Gastroesophageal sphincter (tissue), 4 donors: ENCODE data around the gene INVS. TPM values are rescaled to one million over a fixed set of nuclear protein-coding genes. Genes with fewer than 3 reads are reported as not detected.

Experiments used
- ATAC-seq: fragments of 150-250 bp; one replicate; pipeline ENCODE4 v1.9.1; 2016; ENCODE audit warnings: mild to moderate bottlenecking, moderate library complexity
- H3K27ac ChIP-seq, 4 donors: fragments of 200-600 bp; sonication (generic) in 3 of 4; 1 replicate in 3 of 4; 2 replicates in 1 of 4; pipeline ENCODE4 v1.5.1; 2016 to 2019
- H3K27me3 ChIP-seq: fragments of 200-600 bp; sonication (generic); one replicate; pipeline ENCODE4 v1.5.1; 2019
- H3K36me3 ChIP-seq, 2 donors: fragments of 200-600 bp; sonication (generic); one replicate each; pipeline ENCODE4 v1.5.1; 2019; ENCODE audit warnings: control low read depth in 1 of 2
- H3K4me1 ChIP-seq, 3 donors: fragments of 200-600 bp; sonication (generic); 1 replicate in 2 of 3; 2 replicates in 1 of 3; pipeline ENCODE4 v1.5.1; 2016 to 2019; ENCODE audit warnings: control low read depth in 2 of 3
- H3K4me3 ChIP-seq, 2 donors: fragments of 200-600 bp; sonication (generic); one replicate each; pipeline ENCODE4 v1.5.1; 2019; ENCODE audit warnings: mild to moderate bottlenecking in 1 of 2, moderate library complexity in 1 of 2
- H3K9me3 ChIP-seq, 3 donors: fragments of 200-600 bp; sonication (generic); one replicate each; pipeline ENCODE4 v1.5.1; 2017 to 2019; ENCODE audit warnings: control low read depth in 2 of 3
- CTCF ChIP-seq, 4 experiments: fragments of 200-600 bp in 2 of 4; fragments of 450-650 bp in 2 of 4; sonication (generic) in 1 of 4; IDR thresholded peaks; one replicate each; pipeline ENCODE4 v1.5.1; 2017 to 2019; ENCODE audit warnings: antibody characterized with exemption in 4 of 4, mild to moderate bottlenecking in 2 of 4, moderate library complexity in 2 of 4
- EP300 ChIP-seq: sonication (generic); formaldehyde crosslinking; IDR thresholded peaks from one replicate; pipeline ENCODE4 v1.6.1; 2017; ENCODE audit warnings: antibody characterized with exemption, mild to moderate bottlenecking
- POLR2A ChIP-seq, 2 donors: fragments of 450-650 bp; IDR thresholded peaks; one replicate each; pipeline ENCODE4 v1.6.1; 2017; ENCODE audit warnings: antibody characterized with exemption in 2 of 2, mild to moderate bottlenecking in 2 of 2, moderate library complexity in 1 of 2
- POLR2AphosphoS5 ChIP-seq: sonication (generic); formaldehyde crosslinking; IDR thresholded peaks from one replicate; pipeline ENCODE4 v1.6.1; 2017; ENCODE audit warnings: antibody characterized with exemption
- WGBS, 2 donors: methylation state at CpG; one replicate each; pipeline ENCODE4 v1.1.5; 2018; ENCODE audit warnings: low coverage in 1 of 2; 5-methylcytosine and 5-hydroxymethylcytosine counted together
- total RNA-seq, 4 donors: library from RNA; depleted of rRNA; stranded (reverse); fragments of >200 nt; gene quantifications; one replicate each; pipeline ENCODE4 v1.1.0, GENCODE V29; 2016

The INVS gene
- total RNA-seq, 4 donors from 2014 or later: 18.3 to 35.0 (median 25.6) TPM

DNA sequence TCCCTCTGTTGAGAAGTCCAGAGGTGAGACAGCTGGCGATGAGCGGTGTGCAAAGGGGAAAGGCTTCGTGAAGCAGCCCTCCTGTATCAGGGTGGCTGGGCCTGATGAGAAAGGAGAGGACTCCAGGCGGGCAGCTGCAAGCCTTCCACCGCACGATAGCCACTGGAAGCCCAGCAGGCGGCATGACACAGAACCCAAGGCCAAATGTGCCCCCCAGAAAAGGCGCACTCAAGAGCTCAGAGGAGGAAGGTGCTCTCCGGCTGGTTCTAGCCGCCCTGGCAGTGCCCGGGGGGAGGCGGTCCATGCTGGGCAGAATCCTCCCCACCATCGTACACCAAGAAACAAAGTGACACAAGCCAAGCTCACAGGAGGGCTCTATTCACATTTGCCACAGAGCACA, 193.4 kb downstream of the INVS start:
- Histone ChIP-seq H3K27me3 (no peaks in the 10 kb centered on the region), H3K36me3 (peaks cover 4 to 100% of the 10 kb centered on the region in 2 donors), H3K27ac (no peak overlapping the region), H3K4me1 (no peaks in the 10 kb centered on the region), H3K4me3 (no peak overlapping the region), H3K9me3 (peaks cover 0 to 9% (median 0%) of the 10 kb centered on the region in 3 donors)
- TF ChIP-seq EP300 (no peak), POLR2A (IDR thresholded peaks at IDR 0.05) (no peak), CTCF (IDR thresholded peaks at IDR 0.05) (no peak), POLR2AphosphoS5 (no peak)
- 89% methylated on average over 3 of the region's 13 CpGs; no CpG with 5 or more reads in 1 of the 2 donors for WGBS, 2 donors
- no peak for ATAC-seq

DNA sequence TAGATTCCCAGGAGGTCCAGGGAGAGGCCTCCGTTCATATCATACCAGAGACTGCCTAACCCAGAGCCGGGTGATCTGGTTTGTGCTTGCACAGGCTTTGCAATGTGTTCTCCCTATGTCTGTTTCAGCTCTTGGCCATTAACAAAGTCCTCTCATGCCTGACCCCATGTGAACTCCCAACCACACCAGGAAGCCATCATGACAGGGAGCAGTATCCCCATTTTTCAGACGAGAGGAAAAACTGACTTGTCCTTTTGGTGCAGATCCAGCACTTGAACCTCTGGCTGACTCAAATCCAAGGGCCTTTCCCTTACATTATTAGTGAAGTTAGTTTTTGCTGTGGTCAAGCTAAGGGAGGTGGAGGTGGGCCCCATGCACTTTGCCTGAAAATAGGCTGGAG, 195.3 kb downstream of the INVS start:
- WGBS, 2 donors: 33 to 75% methylated on average over 1 to 3 of the region's 3 CpGs
- no peaks in the 10 kb centered on the region for H3K27me3 ChIP-seq
- H3K36me3 ChIP-seq: peaks cover 4 to 100% of the 10 kb centered on the region in 2 donors
- peaks cover 0 to 6% (median 0%) of the 10 kb centered on the region in 3 donors for H3K4me1 ChIP-seq
- TF ChIP-seq POLR2A (IDR thresholded peaks at IDR 0.05): no peak
- TF ChIP-seq CTCF (IDR thresholded peaks at IDR 0.05): no peak
- TF ChIP-seq EP300: no peak
- no peak for TF ChIP-seq POLR2AphosphoS5
- no peak for ATAC-seq
- no peaks in the 10 kb centered on the region for H3K9me3 ChIP-seq
- H3K4me3 ChIP-seq: no peak overlapping the region
- no peak overlapping the region for H3K27ac ChIP-seq

GRCh38 chr9:100294806-100295205, 195.8 kb downstream of the INVS start:
- WGBS, 2 donors: 77 to 83% methylated on average over 2 to 5 of the region's 6 CpGs
- Histone ChIP-seq H3K4me1 (peaks cover 0 to 6% (median 0%) of the 10 kb centered on the region in 3 donors), H3K36me3 (peaks cover 0 to 100% of the 10 kb centered on the region in 2 donors), H3K9me3 (no peaks in the 10 kb centered on the region), H3K27me3 (no peaks in the 10 kb centered on the region), H3K4me3 (no peak overlapping the region), H3K27ac (no peak overlapping the region)
- no peak for ATAC-seq
- no peak for TF ChIP-seq POLR2AphosphoS5
- no peak for TF ChIP-seq CTCF (IDR thresholded peaks at IDR 0.05)
- no peak for TF ChIP-seq POLR2A (IDR thresholded peaks at IDR 0.05)

DNA sequence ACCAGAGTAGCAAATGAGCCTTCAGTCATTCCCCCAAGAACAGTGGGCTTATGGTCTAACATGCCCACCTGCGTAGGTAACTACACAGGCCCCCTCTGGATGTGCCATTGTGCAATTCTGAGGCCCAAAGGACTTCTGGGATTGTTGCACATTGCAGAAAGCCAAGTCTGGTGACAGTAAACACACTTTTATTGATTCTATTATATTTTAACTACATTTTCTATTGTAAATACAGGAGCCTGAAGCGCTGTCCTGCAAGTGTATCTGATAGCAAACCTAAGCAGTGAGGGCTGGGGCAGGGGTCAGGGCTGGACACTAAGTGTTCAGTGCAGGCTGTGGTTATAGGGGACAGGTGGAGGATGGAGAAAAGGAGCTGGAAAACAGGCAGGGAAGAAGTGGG, 196.2 kb downstream of the INVS start:
- TF ChIP-seq CTCF (IDR thresholded peaks at IDR 0.05) (no peak), POLR2AphosphoS5 (no peak), EP300 (no peak), POLR2A (IDR thresholded peaks at IDR 0.05) (no peak)
- no peaks in the 10 kb centered on the region for H3K9me3 ChIP-seq
- peaks cover 0 to 6% (median 0%) of the 10 kb centered on the region in 3 donors for H3K4me1 ChIP-seq
- 100% methylated on average over 1 of the region's 2 CpGs; no CpG with 5 or more reads in 1 of the 2 donors for WGBS, 2 donors
- no peak overlapping the region for H3K27ac ChIP-seq
- no peak for ATAC-seq
- no peaks in the 10 kb centered on the region for H3K27me3 ChIP-seq
- H3K36me3 ChIP-seq: peaks cover 0 to 100% of the 10 kb centered on the region in 2 donors
- no peak overlapping the region for H3K4me3 ChIP-seq

GRCh38 chr9:100296407-100296806, 197.4 kb downstream of the INVS start:
- Histone ChIP-seq H3K4me1 (peaks cover 0 to 6% (median 0%) of the 10 kb centered on the region in 3 donors), H3K27me3 (no peaks in the 10 kb centered on the region), H3K27ac (no peak overlapping the region), H3K4me3 (no peak overlapping the region), H3K36me3 (peaks cover 5 to 100% of the 10 kb centered on the region in 2 donors), H3K9me3 (no peaks in the 10 kb centered on the region)
- ATAC-seq: no peak
- WGBS, 2 donors: 93 to 96% methylated on average over 4 of the region's 4 CpGs
- TF ChIP-seq POLR2A (IDR thresholded peaks at IDR 0.05) (no peak), CTCF (IDR thresholded peaks at IDR 0.05) (no peak), EP300 (no peak), POLR2AphosphoS5 (no peak)
